HG03060 (cell line): ENCODE results near the gene SLC9A5.

Experiments used
- ATAC-seq: cut with Tn5 transposase; IDR thresholded peaks from one replicate; pipeline ENCODE4 v1.9.1; 2021; ENCODE audit warnings: low read depth, moderate number of reproducible peaks; ENCODE audit not compliant: unreplicated experiment

Gene SLC9A5

GRCh38 chr16:67237396-67238277 lies 11.1 kb upstream of the SLC9A5 start:
- no peak for ATAC-seq

DNA sequence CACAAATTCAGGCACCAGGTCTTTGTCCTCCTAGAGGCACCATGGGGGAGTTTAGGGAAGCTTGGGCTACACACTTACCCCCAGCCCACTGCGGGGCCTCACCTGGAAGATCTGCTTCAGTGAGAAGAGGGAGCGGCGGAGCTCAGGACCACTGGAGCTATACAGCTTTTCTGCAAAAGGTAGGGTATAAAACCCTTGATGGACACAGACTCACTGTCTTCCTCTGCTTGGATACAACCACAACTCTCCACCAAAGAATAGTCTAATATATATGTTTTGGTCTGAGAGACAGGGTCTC lies 10.6 kb upstream of the SLC9A5 start:
- no peak for ATAC-seq

DNA sequence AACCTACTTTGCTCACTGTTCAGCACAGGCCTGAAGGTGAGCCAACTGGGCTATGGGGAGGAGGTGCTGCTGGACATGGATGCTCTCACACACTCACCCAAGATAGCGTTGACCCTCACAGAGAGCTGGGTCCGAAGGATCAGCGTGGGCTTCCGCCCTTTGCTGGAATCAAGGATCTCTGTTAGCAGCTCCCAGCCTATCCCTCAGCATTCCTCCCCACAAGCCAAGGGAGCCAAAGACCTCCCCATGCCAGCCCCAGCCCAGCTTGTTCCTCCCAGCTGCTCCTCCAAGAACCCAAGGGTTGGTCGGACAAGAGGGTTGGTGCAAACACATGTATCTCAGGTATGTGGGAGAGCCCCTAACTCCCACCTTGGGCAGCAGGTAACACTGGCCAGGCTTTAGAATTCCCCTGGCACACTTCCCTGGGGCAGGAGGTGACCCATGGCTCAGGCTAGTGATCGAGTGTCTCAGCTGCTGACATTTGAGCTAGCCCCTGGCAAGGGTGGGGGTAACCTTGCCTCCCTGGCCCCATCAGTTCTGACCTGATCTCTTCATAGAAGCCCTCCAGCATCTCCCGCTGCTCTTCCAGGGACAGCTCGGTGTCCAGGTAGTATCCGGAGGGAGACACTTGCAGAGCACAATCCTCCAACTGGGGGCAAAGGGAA lies 9.8 kb upstream of the SLC9A5 start:
- no peak for ATAC-seq

DNA sequence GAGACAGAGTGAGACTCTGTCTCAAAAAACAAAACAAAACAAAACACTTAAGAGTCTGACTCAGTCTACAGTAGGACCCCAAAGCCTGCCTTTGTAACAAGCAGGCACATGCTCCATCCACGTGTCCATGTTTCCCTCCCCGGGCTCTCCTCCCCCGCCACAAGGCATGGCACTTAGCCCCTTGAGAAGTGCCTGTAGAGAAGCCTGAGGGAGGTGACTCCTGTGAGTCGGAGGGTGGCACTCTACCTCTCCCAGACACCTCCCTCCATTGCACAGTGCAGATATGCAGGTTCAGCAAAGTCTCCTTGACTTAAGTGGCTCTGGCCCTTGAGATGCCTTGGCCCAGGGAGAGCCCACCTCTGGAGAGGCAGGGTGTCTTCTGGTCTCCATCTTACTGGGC lies 8.3 kb upstream of the SLC9A5 start:
- no peak for ATAC-seq

DNA sequence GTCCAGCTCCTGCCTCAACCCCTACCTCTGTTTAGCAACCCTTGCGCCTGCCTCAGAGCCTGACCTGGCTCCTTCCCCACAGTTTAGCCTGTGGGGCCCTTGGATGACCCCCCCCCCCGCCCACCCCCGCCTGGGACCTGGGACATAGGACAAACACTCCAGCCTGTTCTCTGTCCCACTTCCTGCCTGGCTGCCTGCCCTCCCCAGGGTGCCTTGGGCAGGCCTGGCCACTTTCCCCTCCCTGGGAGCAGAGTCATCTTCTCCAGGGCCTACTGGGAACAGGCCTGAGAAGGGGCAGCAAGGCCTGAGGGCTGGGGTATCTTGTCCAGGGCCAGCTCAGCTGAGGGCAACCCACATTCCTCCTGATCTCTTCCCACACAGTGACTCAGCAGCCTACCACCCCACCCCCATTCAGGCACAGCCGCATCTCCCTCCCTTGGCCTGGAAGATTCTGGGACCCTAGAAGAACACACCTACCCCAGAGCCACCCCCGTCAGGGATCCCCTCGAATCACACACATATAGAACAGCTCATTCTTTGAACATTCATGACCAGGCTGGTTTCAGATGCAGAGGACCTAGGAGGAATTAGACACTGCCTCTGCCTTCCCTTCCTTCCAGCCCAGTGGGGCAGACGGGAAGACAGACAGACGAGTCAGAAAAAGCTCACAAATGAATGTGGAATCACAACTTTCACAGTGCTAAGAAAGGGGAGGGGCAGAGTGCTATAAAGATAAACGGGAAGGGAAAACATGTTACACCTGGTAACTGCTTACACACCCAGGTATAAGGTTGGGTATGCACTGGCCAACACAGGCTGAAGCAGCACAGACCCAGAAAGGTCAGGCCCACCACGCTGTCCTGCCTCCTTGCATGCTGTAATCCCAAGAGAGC lies 7.5 kb upstream of the SLC9A5 start:
- ATAC-seq: no peak

GRCh38 chr16:67242138-67242730 lies 6.5 kb upstream of the SLC9A5 start:
- no peak for ATAC-seq

DNA sequence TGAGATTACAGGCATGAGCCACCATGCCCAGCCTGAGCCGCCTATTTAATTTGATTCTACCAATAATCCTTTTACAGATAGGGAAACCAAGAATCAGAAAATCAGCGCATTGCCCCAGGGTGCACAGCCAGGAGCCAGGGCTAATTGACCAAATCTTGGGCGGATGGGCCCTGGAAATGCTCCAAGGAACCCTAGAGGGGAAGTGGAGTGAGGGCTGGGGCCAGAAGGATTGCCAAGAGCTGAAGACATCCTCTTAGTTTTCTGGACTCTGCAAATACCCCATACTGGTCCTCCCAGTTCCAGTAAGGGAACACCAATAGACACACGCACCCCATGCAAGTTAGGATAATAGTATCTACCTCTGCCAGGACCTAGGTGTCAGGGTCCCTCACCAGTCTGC lies 5.3 kb upstream of the SLC9A5 start:
- ATAC-seq: no peak

GRCh38 chr16:67244387-67245185 lies 4.2 kb upstream of the SLC9A5 start:
- peak; percentile 38 for ATAC-seq

- ATAC-seq: no peak
Observed at GRCh38 chr16:67245186-67245585, 3.6 kb upstream of the SLC9A5 start.

DNA sequence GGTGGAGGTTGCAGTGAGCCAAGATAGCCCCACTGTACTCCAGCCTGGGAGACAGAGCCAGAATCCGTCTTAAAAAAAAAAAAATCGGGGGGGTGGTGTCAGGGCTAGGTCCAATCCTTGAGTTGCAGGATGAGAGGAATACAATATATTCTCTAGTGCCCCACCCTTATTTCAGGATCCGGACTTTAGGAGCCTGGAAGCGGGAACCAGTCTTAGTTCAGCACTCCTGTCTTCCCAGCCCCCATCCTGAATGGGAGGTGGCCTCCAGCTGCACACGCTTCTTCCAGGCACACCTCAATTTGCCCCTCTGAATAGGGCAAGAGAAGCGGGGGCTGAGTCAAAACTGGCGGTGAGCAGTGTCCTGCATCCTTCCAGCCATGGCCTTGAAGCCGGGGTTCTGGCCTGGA lies 3.1 kb upstream of the SLC9A5 start:
- ATAC-seq: no peak

GRCh38 chr16:67246081-67246755 lies 2.6 kb upstream of the SLC9A5 start:
- ATAC-seq: no peak

GRCh38 chr16:67246756-67247191 lies 2.0 kb upstream of the SLC9A5 start:
- ATAC-seq: no peak

DNA sequence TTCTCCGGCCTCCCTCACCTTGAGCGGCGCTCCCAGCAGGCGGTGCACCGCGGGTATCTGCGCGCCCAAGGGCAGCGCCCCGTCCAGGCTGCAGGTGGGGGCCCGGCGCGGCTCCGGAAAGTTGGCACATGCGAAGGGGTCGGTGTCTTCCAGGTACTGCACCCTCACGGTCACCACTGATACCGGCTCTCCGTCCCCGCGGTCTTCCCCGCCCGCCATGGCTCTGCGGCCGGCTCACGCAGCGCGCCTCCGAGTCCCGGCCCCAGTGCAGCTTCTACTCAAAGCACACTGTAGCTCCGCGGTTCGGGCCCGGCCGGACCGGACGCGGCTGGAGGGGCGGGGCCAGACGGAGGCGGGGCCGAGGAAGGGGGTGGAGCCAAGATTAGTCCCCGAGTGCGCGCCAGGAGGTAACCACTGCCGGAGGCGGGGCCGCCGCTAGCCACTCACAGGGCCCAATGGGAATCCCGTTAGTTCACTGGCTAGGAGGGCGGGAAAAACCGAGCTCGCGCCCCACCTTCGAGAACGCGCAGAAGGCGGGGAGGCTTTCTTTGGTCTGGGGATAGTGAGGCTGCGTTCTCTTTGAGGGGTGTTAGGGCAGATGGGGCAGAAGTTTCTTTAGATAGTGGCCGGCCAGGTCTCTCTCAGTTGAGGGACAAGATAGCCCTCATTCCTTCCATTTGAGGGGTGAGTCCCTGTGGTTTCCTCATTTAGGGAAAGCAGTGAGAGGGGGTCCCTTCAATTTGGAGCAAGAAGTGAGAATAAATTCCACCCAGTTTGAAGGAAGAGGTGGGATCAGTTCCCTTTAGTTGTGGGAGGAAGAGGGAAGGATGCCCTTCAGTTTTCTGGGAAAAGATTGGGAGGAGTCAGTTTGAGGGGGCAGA lies 1.3 kb upstream of the SLC9A5 start, which contains the start of gene FHOD1:
TSS of gene FHOD1 (minus strand) at position 290 of the 881 bp plus-strand sequence. CDS start at position 219, 71 bp downstream.
- ATAC-seq: peak; percentile 42

DNA sequence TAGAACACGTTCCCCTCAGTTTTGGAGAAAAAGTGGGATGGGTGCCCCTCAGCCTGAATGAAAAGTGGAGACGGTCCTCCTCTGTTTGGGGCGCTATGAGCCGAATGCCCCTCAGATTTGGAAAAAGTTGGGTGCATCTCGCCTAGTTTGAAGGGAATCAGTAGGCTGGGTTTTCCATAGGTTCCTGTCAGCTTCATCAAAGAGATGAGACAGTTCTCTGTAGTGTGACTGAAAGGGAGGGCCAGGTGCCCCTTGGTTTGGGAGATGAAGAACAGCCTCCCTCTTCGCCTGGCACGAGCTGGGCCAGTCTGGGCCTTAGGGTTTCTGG lies 742 bp upstream of the SLC9A5 start:
- no peak for ATAC-seq

DNA sequence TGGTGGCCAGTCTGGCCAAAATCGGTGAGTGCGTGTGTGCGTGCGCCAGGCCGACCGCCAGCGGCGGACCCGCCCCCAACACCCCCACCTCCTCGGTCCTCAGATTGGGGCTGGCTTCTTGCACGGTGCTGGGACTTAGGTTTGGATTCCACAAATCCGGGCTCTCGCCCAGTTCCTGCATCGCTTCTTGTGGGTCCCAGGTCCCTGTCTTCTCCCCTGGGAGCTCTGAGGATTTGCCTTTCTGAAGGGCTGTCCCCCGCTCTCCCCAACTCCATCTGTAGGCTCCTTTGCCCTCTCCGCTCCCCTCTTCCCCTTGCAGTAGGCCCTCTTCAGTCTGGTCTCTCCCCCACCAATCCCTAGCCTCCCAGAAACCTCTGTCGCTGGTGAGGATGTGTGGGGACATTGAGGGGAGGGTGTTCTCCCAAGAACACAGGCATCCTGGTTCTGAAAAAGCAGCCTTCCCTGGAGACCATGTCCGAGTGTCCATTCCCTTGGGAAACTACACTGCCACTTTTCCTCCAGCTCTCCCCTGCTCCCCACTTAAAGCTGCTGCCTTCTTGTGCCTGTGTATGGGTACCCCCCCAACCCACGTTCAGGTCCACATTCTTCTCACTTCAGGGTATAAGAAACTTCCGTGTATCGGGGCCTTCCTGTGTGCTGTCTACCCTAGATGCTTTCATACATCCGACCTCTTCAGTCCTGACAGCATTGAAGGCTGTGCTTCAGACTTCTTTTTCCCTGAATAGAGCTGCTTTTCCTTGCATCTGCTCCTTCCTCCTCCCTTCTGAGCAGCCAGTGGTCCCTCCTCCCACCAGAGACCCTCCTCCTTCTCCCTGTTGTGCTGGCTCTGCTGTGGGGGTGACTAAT lies 632 bp downstream of the SLC9A5 start:
- no peak for ATAC-seq

DNA sequence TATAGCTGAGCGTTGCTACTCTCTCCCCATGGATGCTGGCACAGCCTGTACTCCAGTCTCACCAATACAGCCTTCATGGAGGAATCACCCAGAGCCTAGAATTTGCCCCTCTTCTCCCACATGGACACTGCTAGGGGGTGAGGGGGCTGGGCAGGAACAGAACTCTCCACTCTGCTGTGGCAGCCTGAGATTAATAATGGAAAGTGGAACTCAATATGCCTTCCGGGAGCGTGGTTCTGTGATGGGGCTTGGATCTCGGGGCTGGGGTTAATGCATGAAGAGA lies 1.2 kb downstream of the SLC9A5 start:
- ATAC-seq: no peak

GRCh38 chr16:67252609-67253497 lies 4.1 kb downstream of the SLC9A5 start:
- ATAC-seq: no peak
